ENCODE results near the gene AGAP2. TPM values are rescaled to one million over a fixed set of nuclear protein-coding genes. Genes with fewer than 3 reads are reported as not detected.
"Not testable (repeated sequence)": the region's sequence is repeated elsewhere in the genome, so short reads cannot be mapped to it uniquely, and the experiment has no call there.

AGAP2 gene
- total RNA-seq, 2 donors from 2014 or later: 0.33 to 1.0 TPM

- intact Hi-C loops (cut with DNase I): no loop called here
- no peak overlapping the region for H3K27ac ChIP-seq
- no peaks in the 10 kb centered on the region for H3K27me3 ChIP-seq
- WGBS, 2 donors: 93% methylated on average over 15 of the region's 15 CpGs
- peaks cover 15% of the 10 kb centered on the region for H3K4me1 ChIP-seq
- TF ChIP-seq POLR2A (IDR thresholded peaks at IDR 0.05): no peak
- TF ChIP-seq, protein P1, sequence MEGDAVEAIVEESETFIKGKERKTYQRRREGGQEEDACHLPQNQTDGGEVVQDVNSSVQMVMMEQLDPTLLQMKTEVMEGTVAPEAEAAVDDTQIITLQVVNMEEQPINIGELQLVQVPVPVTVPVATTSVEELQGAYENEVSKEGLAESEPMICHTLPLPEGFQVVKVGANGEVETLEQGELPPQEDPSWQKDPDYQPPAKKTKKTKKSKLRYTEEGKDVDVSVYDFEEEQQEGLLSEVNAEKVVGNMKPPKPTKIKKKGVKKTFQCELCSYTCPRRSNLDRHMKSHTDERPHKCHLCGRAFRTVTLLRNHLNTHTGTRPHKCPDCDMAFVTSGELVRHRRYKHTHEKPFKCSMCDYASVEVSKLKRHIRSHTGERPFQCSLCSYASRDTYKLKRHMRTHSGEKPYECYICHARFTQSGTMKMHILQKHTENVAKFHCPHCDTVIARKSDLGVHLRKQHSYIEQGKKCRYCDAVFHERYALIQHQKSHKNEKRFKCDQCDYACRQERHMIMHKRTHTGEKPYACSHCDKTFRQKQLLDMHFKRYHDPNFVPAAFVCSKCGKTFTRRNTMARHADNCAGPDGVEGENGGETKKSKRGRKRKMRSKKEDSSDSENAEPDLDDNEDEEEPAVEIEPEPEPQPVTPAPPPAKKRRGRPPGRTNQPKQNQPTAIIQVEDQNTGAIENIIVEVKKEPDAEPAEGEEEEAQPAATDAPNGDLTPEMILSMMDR (IDR thresholded peaks at IDR 0.05): no peak
- H3K9me3 ChIP-seq: no peaks in the 10 kb centered on the region
- ATAC-seq: no peak
- H3K36me3 ChIP-seq (replicated peaks in 1 of 2; ENCODE audit: insufficient read depth in 1 of 2, low read depth in 2 of 2): peaks cover 0 to 12% of the 10 kb centered on the region in 2 donors
- no peak overlapping the region for H3K4me3 ChIP-seq
- DNase-seq: no peak
Measured at GRCh38 chr12:57692500-57692899, 46.0 kb downstream of the AGAP2 start.

- H3K36me3 ChIP-seq (replicated peaks in 1 of 2; ENCODE audit: insufficient read depth in 1 of 2, low read depth in 2 of 2): no peaks in the 10 kb centered on the region
- 36 to 46% methylated on average over 2 of the region's 2 CpGs for WGBS, 2 donors
- no peaks in the 10 kb centered on the region for H3K27me3 ChIP-seq
- ATAC-seq (no peak), DNase-seq (no peak)
- H3K9me3 ChIP-seq: no peaks in the 10 kb centered on the region
- no peak overlapping the region for H3K4me3 ChIP-seq
- no peak for TF ChIP-seq POLR2A (IDR thresholded peaks at IDR 0.05)
- TF ChIP-seq, protein P1 (IDR thresholded peaks at IDR 0.05): no peak
- intact Hi-C loops (cut with DNase I): no loop called here
- no peak overlapping the region for H3K27ac ChIP-seq
- peaks cover 7% of the 10 kb centered on the region for H3K4me1 ChIP-seq
Measured at GRCh38 chr12:57688931-57689330, 49.6 kb downstream of the AGAP2 start.

GRCh38 chr12:57687862-57688261 is 50.7 kb downstream of the AGAP2 start:
- Histone ChIP-seq H3K36me3 (replicated peaks in 1 of 2; ENCODE audit: insufficient read depth in 1 of 2, low read depth in 2 of 2) (no peaks in the 10 kb centered on the region), H3K27ac (no peak overlapping the region), H3K9me3 (no peaks in the 10 kb centered on the region), H3K4me1 (peaks cover under 1% of the 10 kb centered on the region), H3K27me3 (no peaks in the 10 kb centered on the region), H3K4me3 (no peak overlapping the region)
- ATAC-seq (no peak), DNase-seq (no peak)
- no peak for TF ChIP-seq POLR2A (IDR thresholded peaks at IDR 0.05)
- TF ChIP-seq, protein P1 (IDR thresholded peaks at IDR 0.05): no peak
- intact Hi-C loops (cut with DNase I): no loop called here
- 41 to 52% methylated on average over 4 of the region's 4 CpGs for WGBS, 2 donors

DNA sequence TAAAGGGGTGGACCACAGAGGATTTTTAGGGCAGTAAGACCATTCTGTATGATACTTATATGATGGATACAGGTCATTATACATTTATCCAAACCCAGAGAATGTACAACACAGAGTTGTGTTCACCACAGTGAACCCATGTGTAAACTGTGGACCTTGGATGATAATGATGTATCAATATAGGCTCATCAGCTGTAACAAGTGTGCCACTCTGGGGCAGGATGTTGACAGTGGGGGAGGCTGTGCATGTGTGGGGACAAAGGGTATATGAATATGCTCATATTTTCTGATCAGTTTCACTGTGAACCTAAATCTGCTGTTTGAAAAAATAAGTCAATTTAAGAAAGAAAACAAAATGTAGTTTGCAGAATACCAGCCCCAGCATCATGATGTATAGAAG is 58.8 kb downstream of the AGAP2 start:
- no peak overlapping the region for H3K4me3 ChIP-seq
- no peak for TF ChIP-seq POLR2A (IDR thresholded peaks at IDR 0.05)
- TF ChIP-seq, protein P1 (IDR thresholded peaks at IDR 0.05): no peak
- intact Hi-C loops (cut with DNase I): no loop called here
- H3K36me3 ChIP-seq (replicated peaks in 1 of 2; ENCODE audit: insufficient read depth in 1 of 2, low read depth in 2 of 2): no peaks in the 10 kb centered on the region
- no peak for DNase-seq
- H3K4me1 ChIP-seq: no peaks in the 10 kb centered on the region
- no peaks in the 10 kb centered on the region for H3K9me3 ChIP-seq
- no peak for ATAC-seq
- H3K27me3 ChIP-seq: no peaks in the 10 kb centered on the region
- no peak overlapping the region for H3K27ac ChIP-seq

GRCh38 chr12:57677947-57678346 is 60.6 kb downstream of the AGAP2 start:
- H3K27me3 ChIP-seq; intact Hi-C loops (cut with DNase I); H3K4me3 ChIP-seq; H3K36me3 ChIP-seq (replicated peaks in 1 of 2; ENCODE audit: insufficient read depth in 1 of 2, low read depth in 2 of 2); ATAC-seq; H3K9me3 ChIP-seq; H3K4me1 ChIP-seq; DNase-seq; H3K27ac ChIP-seq: not testable (repeated sequence)
- 83 to 92% methylated on average over 9 of the region's 9 CpGs for WGBS, 2 donors
